Spleen (tissue), 7 donors: Measurements from ENCODE around the gene CRB2.

Experiments used
- CTCF ChIP-seq, 11 experiments: fragments of 200-600 bp in 7 of 11; fragments of 450-650 bp in 4 of 11; sonication (generic) in 4 of 11; IDR thresholded peaks in 8 of 11; conservative IDR thresholded peaks in 3 of 11; 1 replicate in 7 of 11; 2 replicates in 4 of 11; pipeline versions ENCODE4 v1.4.0 to v1.8.0; 2016 to 2021; ENCODE audit warnings: antibody characterized with exemption in 11 of 11, inconsistent platforms in 4 of 11, mild to moderate bottlenecking in 1 of 11
- POLR2A ChIP-seq, 3 donors: fragments of 450-650 bp; IDR thresholded peaks; one replicate each; pipeline ENCODE4 v1.5.1; 2017; ENCODE audit warnings: antibody characterized with exemption in 3 of 3, mild to moderate bottlenecking in 1 of 3
- POLR2AphosphoS5 ChIP-seq, 3 donors: sonication (generic); formaldehyde crosslinking; IDR thresholded peaks; one replicate each; pipeline ENCODE4 v1.5.1; 2017; ENCODE audit warnings: antibody characterized with exemption in 3 of 3
- donor health status: DM: no; HTN: no; CAD: no; lungs with moderate emphysema.
- donor health status: DM: no; HTN: no; CAD: no.
- donor health status: DM: no; HTN: no; CAD: no.

DNA sequence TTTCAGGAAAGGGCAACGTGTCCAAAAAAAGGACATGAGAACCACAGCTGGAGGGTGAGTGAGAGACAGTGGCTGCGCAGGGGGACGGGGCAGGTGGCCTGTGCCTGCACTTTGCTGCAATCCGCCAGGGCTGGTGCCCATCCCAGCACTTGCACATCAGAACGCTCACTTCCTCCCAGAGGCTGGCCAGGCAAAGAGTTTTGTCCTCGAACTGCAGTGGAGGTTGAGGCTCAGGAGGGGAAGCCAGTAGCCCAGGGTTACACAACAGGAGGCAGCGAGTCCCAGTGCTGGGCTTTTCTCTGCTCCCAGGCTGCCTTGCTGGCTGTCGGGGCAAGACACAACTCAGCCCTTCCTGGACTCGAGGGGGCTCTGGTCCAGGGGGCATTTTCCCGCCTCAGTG is 33.1 kb downstream of the CRB2 start:
- TF ChIP-seq POLR2A (IDR thresholded peaks at IDR 0.05) (no peak), POLR2AphosphoS5 (IDR thresholded peaks at IDR 0.05) (peak in 1 of 3 donors; percentile 14), CTCF (IDR thresholded peaks at IDR 0.05 in 8 of 11, conservative IDR thresholded peaks at IDR 0.05 in 3 of 11) (no peak)
